Measurements from ENCODE around the gene ZDHHC1.
A peak's percentile ranks its signal among the peaks of the same experiment; 100 is the strongest.

Gene ZDHHC1, protein sequence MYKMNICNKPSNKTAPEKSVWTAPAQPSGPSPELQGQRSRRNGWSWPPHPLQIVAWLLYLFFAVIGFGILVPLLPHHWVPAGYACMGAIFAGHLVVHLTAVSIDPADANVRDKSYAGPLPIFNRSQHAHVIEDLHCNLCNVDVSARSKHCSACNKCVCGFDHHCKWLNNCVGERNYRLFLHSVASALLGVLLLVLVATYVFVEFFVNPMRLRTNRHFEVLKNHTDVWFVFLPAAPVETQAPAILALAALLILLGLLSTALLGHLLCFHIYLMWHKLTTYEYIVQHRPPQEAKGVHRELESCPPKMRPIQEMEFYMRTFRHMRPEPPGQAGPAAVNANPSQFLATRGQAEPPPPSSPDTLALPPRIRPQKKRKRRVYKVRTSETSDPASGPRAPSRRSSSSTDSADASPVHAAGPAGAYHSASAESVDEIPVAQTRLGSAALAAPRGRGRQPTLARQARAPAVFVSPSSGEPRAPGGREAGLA

DNA sequence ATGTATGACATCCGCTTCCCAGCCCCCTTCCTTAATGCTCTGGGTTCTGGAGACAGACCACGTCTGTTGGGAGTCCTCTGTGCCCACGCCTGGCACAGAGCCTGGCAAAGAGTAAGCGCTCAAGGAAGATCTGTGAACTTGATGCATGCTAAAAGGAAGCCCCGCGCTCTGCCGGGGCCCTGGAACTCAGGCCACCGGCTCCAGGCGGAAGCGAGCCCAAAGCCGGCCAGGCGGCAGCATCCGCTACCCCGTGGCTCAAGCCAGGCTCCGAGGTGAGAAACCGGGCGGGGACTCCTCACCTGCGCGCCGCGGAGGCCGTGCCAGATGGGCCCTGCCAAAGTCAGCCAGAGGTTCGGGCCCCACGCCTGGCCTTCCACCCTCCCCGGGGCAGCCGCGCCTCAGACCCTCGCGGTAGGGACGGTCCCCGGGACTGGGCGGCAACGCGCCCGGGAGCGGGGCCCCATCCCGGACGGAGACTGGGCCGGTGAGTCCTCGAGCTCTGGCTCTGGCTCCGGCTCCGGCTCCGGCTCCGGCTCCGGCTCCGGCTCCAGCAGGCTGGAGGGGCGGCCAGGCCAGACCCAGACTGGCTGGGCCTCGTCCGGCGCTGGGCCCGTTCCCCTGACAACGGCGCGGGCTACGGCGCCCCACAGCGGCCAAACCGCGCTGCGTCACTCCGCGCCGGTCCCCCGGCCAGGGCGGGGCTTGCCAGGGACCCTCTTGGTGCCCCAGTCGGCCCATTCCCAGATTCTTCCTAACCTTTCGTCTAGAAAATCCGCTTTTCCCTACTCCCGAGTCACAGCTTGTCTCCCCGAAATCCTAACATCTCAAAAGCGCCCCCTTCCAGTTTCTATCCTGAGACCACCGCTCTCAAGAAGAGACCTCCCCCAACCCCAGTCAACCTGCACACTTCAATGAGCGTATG, at the start of gene ZDHHC1:
Gene ZDHHC1 (minus strand): TSS at position 606 of the 922 bp plus-strand sequence. CDS start 8,702 bp downstream, outside the sequence.
- peak; percentile 70 to 76 for DNase-seq

DNA sequence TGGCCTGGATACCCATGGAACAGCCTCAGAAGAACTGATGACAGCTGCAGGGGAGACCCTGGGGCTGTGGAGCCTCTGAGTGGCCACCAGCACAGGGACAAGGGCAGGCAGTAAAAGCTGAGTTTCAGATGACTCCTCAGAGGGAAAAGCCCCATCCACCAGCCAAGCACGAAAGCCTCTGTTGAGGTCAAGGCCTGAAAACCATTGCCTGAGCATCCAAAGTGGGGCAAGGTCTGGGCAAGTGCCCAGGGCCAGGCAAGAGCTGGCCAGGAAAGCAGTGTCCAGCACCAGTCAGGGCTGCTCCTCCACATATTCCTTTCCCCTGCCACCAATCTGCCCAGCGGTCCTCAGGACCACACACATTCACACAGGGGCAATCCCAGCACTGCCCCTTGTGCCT, 48.3 kb upstream of the ZDHHC1 start:
- no peak for DNase-seq

DNA sequence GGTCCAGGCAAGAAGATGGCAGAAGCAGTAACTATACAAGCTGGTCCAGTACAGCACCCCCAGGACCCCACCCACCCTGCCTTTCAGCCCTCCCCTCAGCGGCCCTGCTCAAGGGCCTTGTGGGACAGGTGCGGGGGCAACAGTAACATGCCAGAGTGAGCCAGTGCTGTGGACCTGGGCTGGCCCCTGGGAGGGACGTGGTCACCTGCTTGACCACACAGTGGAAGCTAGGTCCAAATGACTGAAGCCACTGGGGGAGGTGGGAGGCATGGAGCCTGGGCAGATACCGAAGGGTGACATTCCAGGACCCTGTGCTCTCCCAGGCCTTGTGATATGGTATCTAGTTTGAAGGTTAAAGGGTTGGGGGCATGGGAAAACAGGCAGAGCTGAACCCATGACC, 47.4 kb upstream of the ZDHHC1 start:
- DNase-seq = no peak

DNA sequence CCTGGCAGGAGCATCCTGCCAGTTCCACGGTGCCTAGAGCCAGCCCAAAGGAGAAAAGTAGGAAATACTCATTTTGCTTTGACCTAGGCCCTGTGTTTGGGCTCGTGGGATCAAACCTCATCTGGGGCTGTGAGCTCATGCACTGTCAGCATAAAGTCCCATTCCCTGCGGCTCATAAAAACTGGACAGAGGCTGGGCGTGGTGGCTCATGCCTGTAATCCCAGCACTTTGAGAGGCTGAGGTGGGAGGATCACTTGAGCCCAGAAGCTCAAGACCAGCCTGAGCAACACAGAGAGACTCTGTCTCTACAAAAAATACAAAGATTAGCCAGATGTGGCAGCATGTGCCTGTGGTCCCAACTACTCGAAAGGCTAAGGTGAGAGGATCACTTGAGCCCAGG, 46.8 kb upstream of the ZDHHC1 start:
- DNase-seq = no peak

DNA sequence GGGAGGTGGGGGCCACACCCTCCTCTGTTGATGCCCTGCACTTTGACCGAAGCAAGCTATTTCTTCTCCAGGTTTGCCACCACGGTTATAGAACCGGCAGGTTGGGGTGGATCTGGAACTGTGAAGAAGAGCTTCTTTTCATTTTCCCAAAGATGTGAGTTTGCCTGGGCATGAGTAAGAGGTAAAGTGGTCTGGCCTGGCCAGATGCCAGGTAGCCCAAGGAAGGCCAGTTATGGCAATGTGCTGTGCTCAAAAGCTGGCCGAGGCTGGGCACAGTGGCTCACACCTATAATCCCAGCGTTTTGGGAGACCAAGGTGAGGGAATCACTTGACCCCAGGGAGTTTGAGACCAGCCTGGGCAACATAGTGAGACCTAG, 46.0 kb upstream of the ZDHHC1 start:
- no peak for DNase-seq

DNA sequence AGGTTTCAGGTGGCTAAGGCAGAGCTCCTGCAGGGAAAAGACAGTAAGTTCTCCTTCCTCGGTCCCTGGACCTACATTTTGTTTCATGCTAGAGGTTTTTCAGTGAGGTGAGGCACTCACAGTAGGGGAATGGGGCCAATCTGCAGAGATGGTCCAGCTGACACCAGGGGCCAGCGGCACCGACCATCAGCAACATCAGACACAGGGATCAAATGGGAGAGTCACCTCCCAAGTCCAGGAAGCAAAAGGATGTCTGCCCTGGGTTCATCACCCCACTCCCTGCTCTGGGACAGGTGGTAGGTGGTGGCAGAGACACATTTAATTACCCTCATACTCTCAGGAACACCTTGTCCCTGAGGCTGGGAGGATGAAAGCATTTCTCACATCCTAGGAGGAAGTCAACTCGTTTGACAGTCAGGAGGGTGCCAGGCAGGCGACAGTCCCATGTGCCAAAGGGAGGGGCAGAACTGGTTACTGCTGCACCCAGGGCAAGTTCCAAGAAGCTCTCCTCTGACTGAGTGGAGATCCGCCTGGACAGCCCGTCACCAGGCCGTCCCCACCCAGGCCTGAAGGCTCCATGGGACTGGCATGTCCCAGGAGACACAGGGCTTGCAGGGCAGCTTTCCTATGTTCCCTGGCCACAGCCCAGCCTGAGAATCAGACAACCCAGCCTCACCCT, 45.5 kb upstream of the ZDHHC1 start:
- DNase-seq = no peak

DNA sequence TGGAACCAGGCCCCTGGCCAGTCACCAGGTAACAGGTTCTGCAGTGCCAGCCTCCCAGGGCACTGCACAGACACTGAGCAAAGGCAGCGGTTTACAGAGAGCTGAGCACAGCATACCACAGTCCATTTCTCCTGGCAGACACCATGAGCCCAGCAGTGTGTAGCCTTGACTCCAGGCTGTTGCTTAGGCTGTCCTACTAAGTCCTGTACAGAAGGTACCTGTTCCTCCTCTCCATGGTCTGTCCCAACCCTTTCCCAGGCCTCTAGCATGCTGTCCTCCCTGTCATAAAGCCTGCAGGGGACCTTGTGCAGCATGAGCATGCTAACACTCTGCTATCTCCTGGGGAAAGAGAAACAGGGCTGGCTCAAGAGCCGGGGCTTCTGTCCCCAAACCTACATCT, 44.7 kb upstream of the ZDHHC1 start:
- DNase-seq = no peak

DNA sequence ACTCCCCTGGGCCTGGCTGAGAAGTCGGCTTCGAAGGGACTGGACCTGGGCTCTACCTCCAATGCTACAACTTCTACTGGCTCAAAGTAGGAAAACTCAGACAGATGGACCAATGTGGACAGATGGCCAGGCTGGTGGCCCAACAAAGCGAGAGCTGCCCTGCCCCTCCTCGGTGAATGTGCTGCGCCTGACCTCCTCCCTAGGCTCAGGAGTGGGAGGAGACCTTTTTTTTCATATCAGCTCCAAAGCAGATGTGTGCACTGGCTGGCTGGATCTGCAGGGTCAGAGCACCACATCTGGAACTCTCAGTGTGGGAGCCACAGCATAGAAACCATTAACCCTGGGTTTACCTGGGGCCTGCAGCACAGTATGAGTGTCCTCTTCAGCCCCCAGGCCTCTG, 43.9 kb upstream of the ZDHHC1 start:
- no peak for DNase-seq

DNA sequence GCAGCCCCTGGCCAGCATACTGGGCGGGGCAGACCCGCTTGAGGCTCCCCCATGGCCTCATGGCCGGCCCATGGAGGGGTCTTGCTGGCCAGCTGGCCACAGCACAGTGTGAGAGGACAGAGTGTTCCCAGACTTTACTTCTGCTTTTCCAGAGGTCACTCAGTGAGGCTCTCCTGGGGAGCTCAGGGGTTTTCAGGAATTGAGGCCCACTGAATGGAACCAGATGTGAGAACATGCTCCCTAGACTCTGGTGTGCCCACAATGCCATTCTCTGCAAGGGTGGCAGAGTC, 43.5 kb upstream of the ZDHHC1 start:
- DNase-seq = no peak

DNA sequence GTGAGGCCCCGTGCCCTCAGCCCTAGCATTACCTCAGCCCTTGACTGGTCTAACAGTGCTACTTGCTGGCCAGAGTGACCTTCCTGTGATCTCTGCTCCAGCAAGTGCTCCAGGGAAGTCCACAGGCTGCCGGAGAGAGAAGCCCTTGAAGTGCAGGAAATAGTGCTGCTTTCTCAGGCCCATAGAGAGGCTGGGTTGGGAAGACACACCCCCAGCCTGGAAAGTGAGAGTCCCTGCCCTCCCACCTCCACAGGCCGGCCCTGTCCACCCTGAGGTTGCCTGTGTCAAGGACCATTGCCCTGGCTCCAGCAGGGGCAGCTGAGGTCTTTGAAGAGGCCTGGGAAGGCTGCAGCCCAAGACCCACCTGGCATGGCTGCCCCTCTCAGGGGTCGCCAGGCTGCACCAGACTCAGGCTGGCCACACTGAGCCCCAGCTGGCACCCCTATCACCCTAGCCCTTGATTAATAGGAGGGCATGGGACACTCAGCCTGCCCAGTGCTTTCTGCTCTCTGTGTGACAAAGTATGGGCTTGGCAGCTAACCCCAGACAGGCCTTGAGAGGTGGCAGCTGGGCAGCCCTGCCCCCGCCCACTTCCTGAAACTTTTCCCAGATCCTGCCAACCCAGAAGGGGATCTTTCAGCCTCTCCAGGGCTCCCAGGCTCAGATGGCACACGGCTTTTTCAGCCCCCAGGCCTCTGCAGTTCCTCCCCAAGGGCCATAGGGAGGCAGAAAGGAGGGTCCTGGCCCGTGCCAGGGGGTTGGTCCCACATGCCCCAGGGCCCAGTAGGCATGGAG, 43.0 kb upstream of the ZDHHC1 start:
- no peak for DNase-seq

DNA sequence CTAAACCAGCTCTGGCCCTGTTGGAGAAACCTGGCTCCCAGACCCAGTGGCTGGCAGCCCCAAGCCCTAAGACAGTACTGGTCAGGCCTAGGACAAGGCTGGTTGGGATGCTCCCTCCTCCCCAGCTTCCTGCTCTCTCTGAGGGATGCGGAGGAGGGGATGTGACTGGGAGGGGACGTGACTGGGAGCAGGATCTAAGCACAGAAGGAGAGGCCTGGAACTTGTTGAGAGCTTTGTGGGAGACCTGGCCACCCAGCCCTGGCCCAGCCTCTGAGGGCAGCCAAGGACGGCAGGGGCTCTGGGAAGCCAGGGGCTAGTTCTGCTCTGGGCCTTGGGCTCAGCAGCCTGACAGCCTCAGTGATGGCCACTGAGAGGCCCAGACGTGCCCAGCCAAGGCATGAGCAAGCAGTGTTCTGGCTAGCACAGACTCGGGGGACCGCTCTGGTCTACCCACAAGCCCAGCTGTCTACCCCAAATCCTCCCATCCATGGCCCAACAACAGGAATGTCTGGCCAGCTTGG, 41.9 kb upstream of the ZDHHC1 start:
- no peak for DNase-seq

DNA sequence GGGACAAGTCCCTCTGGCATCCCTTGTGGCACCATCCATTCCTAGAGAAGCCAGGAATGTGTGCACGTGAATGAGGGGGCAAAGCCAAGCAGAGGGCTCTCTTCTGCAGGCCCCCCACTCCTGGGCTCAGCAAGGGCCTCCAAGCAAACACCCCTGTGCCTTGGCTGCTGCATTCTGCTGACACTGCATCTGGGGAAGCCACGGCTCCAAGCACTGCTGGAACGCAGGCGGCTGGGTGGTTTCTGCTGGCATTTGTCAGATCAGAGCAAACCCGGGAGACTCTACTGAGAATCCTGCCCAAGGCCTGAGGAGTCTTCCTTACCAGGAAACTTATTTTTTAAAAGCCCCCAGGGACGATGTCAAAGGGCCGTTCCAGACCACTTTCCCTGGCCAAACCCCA, 41.3 kb upstream of the ZDHHC1 start:
- DNase-seq = no peak

DNA sequence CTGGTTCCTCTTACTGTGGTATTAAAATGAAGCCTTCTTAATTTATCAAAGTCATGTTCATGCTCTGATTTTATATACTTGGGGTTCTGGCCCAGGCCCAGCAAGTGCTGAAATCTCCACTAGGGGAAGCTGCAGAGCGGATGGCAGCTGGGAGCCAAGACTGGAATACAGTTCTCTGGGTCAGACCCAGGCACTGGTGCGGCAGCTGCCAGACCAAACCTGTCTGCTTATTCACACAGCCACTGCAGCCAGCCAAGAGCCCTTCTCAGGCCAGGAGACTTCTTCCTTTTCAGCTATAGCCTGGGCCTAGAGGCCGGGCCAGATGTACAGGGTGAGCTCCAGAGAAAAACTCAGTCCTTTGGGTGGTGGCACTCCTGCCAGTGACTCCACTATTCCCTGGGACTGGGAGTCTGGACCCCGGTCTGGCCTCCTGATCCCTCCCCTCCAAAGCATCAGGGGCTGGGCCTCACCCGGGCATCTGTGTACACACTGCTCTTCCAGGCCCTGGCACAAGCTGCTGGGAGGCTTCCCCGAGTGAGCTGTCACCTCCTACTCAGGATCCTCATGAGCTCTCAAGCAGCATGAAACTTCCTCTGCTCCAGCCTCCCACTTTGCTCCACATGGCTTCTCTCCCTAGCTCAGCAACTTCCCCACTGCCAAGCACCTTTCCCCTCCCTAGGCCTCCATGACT, 40.3 kb upstream of the ZDHHC1 start:
- no peak for DNase-seq

DNA sequence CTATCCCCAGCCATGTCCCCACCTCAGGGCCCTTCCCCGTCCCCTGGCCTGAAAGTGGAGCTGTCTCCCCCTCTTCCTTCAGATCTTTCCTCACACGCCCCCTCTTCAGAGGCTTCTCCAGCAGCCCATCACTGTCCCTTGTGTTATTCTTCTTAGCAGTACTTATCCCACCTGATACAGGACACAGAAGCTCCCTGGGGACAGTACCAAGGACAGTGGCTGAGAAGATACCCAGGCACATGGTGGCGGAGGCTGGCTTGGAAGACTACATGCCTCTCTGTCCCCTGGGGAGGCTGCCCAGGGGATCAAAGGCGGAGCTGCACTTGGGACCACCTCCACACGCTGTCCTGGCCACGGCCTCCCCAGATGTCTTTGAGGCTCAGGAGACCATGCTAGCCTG, 38.6 kb upstream of the ZDHHC1 start:
- no peak for DNase-seq

DNA sequence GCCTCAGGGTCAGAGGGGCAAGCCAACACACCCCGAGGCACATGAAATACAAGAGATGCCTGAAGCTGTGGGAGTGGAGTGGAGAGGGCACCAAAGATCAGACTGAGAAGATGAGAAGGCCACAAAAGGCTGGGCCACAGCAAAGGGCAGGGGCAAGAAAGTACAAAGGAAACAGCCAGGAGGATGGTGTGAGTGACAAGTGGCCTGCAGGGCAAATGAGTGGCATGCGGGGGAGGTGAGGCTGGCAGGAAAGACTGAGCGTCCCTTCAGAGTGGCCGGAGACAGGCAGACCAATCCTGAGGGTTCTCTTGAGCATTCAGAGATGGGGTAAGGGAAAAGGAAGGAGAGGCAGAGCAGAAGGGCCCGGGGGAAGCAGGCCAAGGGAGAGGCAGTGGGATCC, 37.8 kb upstream of the ZDHHC1 start:
- DNase-seq = no peak

DNA sequence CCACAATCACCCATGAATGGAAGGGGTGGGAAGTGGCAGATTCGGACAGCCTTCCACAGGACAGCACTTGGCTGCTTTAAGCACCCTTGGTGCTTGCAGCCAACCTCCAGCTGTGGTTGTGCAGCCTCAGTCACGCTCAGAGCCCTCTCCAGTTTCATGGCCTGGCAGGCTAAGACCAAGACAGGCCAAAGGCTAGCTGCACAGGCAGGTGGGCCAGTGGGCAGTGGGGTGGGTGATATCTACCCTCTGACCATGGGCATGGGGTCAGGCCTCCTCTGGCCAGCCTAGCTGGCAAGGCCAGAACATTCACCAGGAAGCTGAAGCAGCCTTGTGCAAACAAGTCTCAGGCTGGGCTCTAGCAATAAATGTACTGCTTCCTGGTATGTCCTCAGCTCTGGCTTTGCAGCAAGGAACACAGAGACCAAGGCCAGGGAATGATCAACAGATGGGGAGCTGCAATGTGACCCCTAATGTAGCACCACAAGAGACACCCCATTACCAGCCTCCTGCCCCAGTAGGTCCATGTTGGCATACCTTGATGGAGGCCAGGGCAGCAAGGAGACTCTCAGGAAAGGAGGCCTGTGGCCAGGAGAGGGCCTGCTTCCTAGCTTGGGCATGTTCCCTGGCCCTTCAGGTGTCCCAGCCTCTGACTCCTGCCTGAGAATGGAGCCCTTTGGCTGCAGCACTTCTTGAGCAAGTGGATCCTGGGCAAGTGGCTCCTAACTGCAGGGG, 35.6 kb upstream of the ZDHHC1 start:
- DNase-seq = no peak

DNA sequence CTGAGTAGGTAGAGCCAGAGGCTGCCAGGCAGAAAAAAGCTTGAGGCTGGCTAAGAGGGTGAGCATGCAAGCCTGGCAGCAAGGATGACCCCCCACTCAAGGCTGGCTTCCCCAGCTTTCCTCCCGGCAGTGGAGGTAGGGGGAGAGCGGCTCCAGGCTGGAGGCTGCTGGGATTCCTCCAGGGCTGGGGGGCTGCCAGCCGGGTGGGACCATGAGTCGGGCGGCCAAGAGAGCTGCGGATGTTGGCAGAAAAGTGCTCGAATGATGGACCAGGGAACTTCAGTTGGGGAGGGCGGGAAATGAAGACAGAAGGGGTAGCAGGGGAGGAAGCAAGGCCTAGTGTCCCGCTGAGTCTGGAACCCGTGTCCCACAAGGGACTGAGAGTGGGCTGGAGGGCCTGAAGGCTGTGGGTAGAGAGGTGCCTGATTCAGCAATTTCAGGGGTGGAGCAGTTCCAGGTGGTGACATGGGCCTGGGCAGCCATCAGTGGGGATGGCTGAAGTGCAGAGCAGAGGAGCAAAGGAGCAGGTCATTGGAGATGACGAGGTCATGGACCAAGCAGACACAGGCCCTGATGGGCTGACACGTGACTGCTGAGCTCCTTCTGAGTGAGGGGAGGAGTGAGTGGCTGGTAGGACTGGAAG, 34.9 kb upstream of the ZDHHC1 start:
- no peak for DNase-seq

DNA sequence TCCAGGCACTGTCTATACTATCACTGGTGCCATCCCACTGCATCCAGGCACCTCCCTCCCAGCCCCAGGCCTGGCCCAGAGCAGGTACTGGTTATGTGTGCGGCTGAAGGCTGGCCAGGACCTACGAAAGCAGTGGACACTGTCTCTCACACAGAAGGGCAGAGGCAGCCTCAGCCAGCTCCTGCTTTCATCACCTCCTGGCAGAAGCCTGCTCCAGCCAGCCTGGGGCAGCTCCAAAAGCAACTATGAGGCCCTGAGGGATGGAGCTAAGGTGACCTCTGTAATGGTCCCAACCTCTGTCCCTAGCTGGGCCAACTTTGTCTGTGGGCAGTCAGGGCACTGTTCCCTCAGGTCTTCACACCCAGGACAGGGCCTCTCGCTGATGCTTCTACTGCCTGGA, 33.5 kb upstream of the ZDHHC1 start:
- DNase-seq = no peak

DNA sequence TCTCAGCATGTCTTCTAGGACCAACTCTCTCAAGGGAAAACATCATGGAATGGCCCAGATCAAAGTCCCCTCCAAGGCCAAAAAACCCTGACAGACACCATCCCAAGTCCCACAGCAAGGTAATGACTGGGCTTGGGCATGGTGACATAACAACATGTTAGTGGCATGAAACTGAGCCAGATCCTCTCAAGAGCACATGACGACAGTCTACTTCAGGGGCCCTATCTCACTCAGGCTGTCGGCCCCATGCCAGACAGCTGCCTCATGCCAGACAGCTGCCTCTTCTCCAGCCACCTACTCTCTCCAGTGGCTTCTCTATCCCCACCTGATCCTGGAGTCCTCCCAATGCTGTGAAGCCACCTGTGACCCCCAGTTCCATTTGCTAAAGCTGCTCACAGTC, 33.1 kb upstream of the ZDHHC1 start:
- DNase-seq = no peak

DNA sequence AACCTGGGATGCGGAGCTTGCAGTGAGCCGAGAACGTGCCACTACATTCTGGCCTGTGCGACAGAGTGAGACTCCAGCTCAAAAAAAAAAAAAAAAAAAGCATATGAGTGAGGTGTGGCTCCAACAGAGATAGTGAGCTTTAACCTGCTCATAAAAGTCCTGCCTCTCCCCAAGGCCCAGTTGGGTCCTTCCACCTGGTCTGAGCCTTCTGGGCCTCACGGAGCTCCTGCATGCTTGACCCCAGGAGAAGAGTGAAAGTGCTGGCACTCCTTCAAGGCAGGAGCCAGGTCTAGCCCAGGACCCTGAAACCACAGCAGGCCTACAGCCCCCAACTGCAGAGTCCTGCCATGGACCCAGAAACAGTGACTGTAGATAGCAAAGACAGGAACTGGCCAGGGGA, 32.3 kb upstream of the ZDHHC1 start:
- no peak for DNase-seq
